HG03571 (cell line): ENCODE data around the gene CFAP61.

Experiments
- ATAC-seq: cut with Tn5 transposase; IDR thresholded peaks from one replicate; pipeline ENCODE4 v1.9.1; 2021; ENCODE audit not compliant: unreplicated experiment

The CFAP61 gene

DNA sequence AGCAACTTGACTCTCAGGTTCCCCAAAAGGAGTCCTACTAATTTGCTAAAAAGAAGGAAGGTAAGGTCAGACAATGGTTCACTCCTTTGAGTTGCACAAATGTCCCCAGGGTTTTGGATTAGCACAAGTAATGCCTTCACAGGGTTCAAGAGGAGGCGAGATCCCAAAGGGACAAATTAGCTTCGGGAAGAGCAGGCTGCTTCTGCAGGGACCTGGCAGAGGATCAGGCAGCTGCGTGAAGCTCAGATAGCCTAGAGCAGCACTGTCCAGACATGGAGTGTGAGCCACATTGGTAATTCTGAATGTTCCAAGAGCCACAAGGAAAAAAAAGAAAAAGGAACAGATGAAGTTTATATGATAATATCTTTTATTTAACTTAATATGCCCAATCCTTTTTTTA lies 115.4 kb downstream of the CFAP61 start:
- no peak for ATAC-seq

DNA sequence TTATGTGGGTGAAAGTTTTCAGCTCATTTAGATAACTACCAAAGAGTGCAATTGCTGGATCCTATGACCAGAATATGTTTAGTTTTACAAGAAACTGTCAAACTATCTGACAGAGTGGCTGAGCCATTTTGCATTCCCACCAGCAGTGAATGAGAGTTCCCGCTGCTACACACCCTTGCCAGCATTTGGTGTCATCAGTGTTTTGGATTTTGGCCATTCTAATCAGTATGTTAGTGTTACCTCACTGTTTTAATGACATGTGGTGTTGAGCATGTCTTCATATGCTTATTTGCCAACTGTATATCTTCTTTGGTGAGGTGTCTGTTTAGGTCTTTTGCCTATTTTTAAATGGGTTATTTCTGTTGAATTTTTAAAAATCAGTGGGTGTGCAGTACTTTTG lies 120.9 kb downstream of the CFAP61 start:
- ATAC-seq = no peak

DNA sequence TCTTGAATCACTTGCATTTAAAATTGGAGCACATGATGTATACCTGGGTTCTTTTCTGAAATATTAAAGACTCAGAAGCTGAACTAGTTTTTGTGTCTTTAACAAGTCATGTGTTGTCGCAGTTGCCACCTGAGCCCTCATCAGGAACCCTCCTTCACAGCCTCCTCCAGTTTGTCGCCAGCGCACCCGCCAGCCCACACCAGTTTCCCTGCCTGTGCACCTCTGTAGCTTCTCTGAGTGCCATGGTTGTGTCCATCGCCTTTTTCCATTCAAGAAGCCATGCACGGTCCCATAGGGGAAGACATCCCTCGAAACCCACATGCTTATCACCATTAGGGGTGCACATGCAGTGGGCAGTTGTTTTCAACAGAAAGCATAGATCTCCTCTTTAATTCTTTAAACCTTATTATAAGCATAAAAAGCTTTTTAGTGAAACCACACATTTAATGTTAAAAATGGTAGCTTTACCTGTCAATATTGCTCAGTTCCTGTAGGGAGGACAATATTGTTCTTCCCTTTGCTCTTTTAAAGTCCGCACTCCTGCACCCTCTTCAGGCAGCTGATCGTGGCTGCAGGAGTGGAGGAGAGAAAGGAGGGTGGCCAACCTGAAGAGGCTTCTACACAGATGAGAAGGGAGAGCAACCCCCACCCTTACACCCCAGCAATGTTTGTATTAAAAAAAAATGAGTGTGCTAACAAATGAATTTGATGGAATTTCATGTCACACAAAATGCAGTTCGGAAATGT lies 121.9 kb downstream of the CFAP61 start:
- no peak for ATAC-seq

DNA sequence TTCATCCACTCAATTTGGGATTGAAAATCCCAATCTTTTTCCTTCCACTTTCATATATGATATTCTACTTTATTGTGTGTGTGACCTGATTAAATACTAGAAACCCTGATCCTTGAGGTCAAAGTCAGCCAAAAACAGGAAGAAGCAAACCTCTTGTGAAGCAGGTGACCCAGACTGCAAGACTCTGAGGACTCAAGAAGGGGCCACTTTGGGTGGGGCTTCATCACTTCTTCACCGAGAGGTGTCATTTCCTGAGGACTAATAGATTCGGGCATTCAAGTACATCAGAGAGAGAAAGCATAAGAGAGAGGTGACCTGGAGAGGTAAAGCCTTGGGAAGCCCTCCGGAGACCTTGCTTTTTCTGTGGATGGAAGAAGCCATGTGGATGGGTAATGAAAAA lies 129.0 kb downstream of the CFAP61 start:
- ATAC-seq = no peak

DNA sequence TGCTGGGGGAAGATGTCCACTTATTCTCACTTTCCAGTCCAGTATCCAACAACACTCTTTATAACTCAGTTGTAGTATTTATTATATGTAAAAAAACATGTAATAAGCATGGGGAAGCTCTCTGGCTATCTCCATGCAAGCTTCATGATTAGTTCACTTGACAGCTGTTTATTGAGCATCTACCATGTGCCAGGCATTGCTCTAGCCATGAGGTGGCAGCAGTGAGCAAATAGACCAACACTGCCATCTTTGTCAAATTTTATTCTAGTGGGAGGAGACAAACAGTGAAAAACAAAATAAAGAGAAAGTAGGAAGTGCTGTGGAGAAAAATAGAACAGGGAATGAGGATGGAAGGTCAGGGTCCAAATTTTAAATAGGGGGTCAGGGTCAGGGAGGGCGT lies 131.8 kb downstream of the CFAP61 start:
- ATAC-seq = no peak

DNA sequence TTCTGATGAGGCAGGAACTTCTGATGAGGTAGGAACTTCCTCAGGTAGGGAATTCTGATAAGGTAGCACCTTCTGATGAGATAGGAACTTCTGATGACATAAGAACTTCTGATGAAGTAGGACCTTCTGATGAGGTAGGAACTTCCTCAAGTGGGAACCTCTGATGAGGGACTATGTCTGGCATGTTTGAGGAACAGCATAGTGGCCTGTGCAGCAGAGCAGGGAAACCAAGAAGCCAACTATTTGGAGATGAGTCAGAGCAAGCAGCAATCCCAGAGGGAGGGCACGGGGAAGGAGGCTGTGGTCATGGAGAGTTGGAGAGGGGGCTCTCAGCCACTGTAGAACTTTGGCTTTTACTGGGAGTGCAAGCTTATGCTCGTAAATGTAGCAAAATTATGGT lies 132.4 kb downstream of the CFAP61 start:
- ATAC-seq = no peak

DNA sequence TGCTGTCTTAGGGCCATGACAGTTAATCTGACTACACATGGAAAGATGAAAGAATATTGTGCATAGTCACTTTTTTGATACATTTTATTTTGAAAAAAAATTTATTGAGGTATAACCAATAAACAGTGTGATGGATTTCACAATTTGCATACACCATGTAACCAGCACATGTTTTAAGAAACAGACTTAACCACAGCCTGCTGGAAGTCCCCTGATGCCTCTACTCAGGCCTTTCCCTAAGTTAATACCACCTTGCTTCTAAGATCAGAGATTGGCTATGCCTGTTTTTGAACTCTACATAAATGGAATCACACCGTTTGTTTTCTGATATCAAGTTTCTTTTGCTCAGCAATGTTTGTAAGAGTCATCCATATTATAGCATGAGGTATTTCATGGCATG lies 136.3 kb downstream of the CFAP61 start:
- ATAC-seq = no peak

DNA sequence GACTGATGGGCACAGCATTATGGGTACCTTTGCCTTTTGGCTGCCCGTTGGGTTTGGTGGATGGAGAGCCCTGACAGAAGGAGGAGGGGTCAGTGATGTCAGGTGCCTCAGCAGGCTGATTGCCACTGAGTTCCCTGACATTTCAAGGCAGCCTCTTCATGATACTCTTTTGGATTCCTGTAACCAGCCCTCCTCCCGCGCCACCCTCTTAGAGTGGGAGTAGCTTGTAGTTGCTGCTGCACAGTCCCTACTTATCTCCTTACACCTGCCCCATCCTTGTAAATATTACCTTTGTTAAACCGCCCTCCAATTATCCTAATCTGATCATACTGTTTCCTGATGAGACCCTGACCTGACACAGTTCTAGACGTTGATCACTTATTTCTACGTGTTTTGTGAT lies 140.0 kb downstream of the CFAP61 start:
- ATAC-seq = no peak

DNA sequence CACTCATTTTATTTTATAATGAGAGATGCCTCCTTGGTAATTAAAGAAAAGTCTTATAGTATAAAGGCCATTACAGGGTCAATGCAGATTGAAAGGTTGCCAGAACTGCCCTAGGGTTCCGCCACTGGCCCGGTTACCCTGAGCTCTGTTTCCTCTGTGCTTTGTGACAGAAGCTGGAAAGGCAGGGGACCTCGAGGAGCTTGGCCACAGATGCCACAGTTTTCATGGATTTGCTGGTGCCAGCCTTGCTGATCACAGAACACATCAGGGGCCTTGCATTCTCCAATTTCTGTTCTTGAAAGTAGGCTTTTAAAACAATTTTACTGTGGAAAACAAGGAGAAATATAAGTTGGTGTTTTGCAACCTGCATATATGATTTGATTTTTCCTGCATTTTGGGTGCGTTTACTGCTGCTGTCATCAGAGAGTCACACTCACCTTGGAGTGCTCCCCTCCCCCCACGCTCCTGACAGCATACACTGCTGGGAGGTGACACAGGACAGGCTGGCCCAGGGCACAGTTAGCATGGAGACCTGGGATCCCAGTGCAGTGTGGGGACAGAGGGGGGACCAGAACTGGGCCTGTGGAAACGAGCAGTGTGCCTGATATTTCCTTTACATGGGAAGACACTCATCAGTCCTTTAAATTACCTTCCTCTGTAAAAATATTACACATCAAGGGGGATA lies 142.8 kb downstream of the CFAP61 start:
- no peak for ATAC-seq

DNA sequence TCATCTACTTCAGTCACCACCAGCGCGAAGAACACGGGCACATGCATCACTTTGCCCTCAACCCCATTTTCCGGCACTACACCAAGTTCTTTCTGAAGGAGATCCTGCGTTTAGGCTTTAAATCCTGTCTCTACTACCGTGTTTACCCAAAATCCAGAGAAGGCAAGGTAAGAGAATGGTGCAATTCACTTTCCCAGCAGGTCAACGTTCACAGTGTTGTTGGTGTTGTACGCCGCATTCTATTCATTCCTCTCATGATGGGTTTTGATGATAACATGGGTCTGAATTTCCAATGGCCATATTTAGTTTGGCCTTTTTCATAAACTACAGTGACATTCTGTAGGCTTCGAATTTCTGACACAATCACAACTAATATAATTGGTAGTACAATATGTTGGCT lies 144.3 kb downstream of the CFAP61 start:
- no peak for ATAC-seq

DNA sequence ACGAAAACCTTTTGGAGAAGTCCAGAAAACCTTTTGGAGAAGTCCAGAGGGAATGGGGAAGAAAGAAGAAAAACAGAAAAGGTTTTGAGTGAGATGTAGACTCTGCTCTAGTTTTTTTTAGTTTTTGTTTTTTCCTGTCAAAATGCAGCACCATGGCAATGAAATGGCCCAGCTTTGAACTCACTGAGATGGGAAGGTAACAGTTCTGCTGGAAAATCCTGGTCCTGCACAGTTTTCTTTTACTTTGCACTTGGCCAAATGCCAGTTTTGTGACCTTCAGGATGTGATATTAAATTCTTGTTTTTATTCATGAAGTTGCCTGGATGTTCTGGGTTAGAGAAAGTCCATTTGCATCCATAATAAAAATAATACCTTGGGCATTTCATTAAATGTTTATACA lies 145.7 kb downstream of the CFAP61 start:
- ATAC-seq = no peak

DNA sequence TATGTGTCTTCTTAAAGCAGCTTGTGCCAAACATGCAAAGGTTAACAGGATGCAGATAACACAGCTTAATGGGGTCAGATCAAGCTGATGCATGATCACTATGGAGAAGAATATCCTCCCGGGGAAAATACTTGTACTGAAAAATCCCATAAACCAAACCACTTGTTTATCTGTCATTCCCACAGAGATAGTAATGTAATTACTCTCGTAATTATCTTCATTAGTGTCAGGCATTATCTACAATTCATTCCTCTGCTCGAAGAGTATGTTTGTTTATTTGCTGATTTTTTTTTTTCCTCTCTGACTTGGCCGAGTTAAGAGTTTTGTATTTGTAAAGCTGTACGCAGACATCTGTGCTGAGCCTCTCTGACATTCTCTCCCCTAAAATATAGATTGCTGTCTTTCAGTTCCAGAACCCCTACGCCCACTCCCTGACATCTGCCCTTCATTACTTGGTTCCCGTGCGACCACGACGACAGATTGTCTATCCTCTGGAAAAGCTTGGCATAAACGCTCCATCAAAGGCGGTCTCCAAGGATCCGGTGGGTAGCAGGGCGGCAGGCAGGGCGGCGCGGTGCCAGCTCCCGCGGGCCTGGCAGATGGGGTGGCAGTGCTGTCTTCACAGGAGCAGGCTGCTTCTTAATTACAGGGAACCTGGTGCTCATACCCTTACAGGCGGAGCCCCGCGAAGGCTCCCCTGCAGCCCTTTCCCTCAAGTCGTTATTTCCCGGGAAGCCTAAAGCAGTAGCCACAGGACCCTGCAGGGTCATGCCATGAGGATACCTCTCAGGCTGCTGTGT lies 147.2 kb downstream of the CFAP61 start:
- no peak for ATAC-seq

DNA sequence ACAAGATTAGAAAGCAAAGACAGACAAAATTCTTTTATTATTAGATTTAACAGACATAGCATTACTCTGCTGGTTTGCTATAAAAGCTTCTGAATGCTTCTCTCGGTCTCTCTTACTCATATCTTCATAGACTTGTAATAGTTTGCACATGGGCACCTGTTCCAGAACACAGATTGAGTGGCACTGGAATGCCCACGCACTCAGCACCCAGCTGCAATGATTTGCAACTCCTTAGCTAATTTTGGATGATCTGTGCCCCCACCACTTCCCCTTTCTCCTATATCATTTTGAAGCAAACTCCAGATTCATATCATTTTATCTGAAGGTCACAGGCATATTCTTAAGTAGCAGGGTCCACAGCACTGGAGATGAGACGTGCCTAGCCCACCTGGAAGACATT lies 148.8 kb downstream of the CFAP61 start:
- no peak for ATAC-seq

DNA sequence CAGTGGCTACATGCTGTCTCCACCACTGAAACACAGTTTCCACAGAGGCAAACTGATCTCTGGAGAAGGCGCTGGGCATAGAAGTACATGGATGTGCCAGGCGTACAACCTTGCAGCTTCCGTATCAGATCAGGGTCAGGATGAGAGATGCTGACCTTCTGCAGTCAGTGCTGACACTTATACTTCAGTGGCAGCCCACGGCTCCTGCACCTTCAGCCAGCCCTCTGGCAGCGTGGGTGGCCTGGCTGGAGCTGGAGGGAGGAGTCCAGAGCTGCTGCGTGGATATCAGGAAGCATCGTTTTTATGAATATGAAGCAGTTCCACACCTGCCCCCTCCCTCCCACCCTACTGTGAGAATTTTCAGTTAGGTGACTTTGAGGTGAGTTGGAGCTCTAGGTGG lies 149.3 kb downstream of the CFAP61 start:
- ATAC-seq = no peak

DNA sequence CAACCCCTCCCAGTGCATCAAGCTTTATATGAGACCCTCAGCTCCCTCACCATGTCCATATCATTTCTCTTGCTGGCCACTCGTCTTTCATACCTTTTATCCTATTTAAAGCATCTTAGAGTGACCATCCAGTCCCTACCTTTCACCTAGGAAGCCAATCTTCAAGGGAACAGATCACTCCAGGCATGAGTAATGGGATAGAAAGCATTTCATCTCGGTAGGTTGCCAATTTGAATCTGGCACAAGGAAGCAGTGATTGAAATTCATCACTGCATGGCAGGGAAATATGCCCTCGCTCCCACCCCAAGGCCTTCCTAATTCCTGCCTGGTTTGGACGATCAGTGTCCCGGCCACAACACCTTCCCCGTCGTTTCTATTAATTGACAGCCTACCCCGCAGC lies 150.4 kb downstream of the CFAP61 start:
- ATAC-seq = no peak

DNA sequence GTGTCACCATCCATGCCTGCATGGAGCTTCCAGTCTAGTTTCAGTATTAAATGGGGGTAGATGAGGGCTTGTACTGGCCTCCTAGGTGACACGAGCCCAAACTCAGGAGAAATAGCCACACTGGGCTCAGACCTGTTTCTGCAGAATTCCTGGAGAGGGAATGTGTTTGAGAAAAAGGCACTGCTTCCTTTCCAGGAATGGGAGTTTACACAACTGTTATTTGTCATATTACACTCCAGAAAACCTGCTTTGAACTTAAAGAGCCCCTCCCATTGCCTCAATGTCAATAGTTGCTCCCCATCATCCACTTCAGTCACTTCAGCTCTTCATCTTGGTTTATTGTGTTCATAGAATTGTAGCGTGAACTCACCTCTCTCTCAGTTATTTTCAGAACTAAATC lies 151.5 kb downstream of the CFAP61 start:
- ATAC-seq = no peak

DNA sequence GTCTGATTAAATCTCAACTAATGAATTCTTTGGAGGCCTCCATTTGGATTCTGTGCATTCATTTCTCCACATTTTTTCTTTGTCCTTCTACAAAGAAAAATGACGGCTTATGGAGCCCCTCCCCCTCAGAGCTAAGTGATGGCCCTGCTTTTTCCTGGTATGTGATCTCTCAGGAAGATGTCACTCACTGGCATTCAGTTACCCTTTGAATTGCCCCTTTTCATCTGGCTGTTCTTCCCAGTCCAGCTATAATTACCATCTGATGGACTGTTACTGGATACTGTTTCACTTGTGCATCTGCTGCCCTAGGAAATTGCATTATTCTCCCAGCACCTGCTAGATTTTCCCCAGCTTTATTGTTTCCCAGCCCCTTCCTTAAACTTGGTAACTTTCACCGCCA lies 151.9 kb downstream of the CFAP61 start:
- no peak for ATAC-seq

DNA sequence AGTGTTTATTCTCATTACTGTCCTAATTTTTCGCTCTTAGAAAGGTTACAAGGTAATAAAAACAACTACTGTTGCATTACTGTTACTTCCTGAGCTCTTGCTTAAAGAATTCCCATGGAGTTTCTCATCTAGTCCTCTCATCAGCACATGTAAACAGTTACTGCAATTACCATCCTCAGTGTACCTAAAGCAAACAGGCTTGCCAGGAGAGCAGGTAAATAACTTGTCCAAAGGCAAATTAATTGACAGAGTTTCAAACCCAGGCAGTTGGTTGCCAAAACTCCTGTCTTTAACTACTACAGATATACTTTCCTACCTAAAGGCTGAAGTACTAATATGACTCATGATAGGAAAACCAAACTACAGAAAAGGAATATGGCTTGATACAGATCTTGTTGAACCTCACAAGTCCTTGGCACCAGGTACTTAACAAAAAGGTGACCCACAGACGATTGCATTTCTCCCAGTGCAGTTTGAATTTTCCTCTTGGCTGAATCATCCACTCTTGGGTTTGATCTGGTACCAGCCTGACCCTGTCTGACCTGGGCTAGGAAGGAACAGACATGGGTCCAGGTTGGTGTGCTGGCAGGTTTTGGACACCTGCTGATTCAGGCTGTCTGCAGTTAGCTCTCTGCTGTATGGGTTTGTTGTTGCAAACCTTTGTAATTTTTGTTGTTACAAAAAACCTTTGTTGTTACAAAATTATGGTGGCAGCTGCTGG lies 153.0 kb downstream of the CFAP61 start:
- ATAC-seq = no peak

DNA sequence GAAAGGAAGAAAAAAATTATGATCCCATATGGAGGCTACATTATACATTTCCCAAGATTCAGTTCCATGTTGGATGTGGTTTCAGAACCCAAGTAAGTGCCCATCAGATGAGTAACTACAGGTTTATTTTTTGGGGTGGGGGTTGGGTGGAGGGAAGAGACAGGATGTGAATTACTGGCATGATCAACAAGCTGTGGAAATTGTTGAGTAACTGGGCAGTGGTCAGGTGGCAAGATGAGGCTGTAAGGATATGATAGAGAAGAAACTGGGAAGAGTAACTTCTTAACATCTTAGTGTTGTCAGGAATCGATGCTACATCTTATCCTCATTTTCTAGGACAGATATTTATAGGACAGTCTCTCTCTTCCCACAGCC lies 153.5 kb downstream of the CFAP61 start:
- ATAC-seq = no peak

DNA sequence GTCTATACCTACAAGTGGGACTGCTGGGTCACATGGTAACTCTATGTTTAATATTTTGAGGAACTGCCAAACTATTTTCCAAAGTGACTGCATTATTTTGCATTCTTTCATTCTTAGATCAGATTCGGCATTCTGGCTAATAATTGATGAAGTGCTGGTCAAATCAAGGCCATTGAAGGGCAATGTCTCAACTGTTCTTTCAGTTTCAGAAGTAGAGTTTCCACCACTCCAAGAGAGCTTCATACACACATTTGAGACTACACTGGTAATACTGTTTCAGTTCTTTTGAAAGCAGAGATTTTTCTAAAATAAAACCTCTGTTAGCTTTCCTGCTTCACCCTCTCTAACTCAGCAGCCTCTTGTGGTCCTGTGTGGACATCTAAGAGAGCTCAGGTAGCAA lies 154.5 kb downstream of the CFAP61 start:
- ATAC-seq = peak; percentile 87

DNA sequence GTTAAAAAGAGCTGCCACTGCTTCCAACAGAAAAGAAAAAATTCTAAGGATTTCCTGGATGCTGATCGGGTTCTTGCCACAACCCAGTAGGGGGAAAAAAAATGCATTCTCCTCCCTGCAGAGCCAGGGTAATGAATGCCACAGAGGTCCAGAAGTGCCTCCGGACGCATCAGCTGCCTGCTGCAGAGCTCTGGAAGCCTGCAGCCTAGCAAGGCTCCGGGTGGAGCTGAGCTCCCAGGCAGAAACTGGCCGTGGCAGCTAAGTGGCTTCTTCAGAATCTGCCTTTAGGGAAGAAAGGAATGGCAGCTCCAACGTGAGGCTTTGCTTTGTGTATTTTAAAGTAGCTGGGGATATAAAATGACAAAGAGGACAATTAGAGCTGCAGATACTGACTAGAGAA lies 155.0 kb downstream of the CFAP61 start:
- no peak for ATAC-seq
